Measurements from ENCODE around the gene CACNB2. TPM values are rescaled to one million over a fixed set of nuclear protein-coding genes. Genes with fewer than 3 reads are reported as not detected.
A peak's percentile ranks its signal among the peaks of the same experiment; 100 is the strongest.

The CACNB2 gene
- total and polyA plus RNA-seq, 12 donors, result 4.3 to 82.3 (median 12.9) TPM

GRCh38 chr10:18233775-18234174, 93.6 kb downstream of the CACNB2 start:
- no peaks in the 10 kb centered on the region for H3K27me3 ChIP-seq
- no peak overlapping the region for H3K4me3 ChIP-seq
- peak; percentile 51 to 82 (median 75) for DNase-seq
- peak; percentile 31 to 57 (median 49) for TF ChIP-seq CTCF (IDR thresholded peaks at IDR 0.05)
- TF ChIP-seq POLR2A (IDR thresholded peaks at IDR 0.05), result no peak
- H3K36me3 ChIP-seq (replicated peaks in 1 of 2), result no peaks in the 10 kb centered on the region
- no peaks in the 10 kb centered on the region for H3K9me3 ChIP-seq (replicated peaks in 1 of 3)
- 31 to 48% (median 38%) methylated on average over 5 to 8 of the region's 8 CpGs for WGBS, 4 donors
- intact Hi-C loops (cut with DNase I), result loop anchor here in 1 of 2 donors (10.0 kb wide), 1 partner anchor 329 kb away; no protein-coding TSS in a partner anchor
- peaks cover 0 to 15% of the 10 kb centered on the region in 2 donors for H3K4me1 ChIP-seq (replicated peaks in 1 of 2)
- no peak overlapping the region for H3K27ac ChIP-seq

DNA sequence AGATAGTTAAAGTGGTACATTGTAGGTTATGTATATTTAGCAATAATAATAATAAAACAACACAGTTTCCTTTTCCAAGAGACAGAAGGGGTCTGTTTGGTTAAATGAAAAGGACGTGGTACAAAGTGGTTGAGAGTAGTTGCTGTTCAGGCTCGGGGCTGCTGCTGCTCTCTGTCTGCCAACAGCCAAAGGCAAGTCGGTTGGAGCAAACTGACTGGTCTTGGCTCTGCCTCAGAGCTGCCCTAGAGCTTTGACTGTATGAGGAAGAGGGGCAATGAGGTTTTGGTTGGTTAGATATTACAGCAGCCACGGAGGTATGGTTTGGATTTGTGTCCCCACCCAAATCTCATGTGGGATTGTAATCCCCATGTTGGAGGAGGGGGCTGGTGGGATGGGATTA, 95.3 kb downstream of the CACNB2 start:
- TF ChIP-seq CTCF (IDR thresholded peaks at IDR 0.05), result no peak
- no peak for TF ChIP-seq POLR2A (IDR thresholded peaks at IDR 0.05)
- H3K36me3 ChIP-seq (replicated peaks in 1 of 2), result no peaks in the 10 kb centered on the region
- peaks cover 5 to 20% of the 10 kb centered on the region in 2 donors for H3K4me1 ChIP-seq (replicated peaks in 1 of 2)
- 73 to 85% (median 83%) methylated on average over 4 of the region's 4 CpGs for WGBS, 4 donors
- H3K4me3 ChIP-seq, result no peak overlapping the region
- DNase-seq, result no peak
- H3K27me3 ChIP-seq, result no peaks in the 10 kb centered on the region
- H3K9me3 ChIP-seq (replicated peaks in 1 of 3), result no peaks in the 10 kb centered on the region
- H3K27ac ChIP-seq, result no peak overlapping the region
- intact Hi-C loops (cut with DNase I), result loop anchor here in 1 of 2 donors (10.0 kb wide), 1 partner anchor 331 kb away; no protein-coding TSS in a partner anchor

DNA sequence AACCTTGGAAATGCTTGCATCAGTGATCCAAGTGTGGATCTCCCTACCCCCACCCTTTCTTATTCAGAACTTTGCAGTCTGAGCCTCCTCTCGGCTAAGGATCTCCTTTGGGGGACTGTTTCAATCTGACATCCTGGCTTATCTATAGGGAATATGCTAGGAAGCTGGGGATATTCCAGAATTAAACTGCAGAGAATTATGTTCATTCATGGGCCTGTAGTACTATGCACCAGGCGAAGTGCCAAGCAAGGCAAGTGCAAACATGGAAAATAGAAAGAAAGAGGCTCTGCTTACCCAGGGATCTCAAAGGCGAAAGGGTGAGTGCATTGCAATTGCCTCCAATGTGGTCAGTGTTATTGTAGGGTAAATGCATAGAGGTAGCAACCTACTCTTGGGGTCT, 96.5 kb downstream of the CACNB2 start:
- Histone ChIP-seq H3K27me3 (no peaks in the 10 kb centered on the region), H3K4me1 (replicated peaks in 1 of 2) (peaks cover 5 to 24% of the 10 kb centered on the region in 2 donors), H3K9me3 (replicated peaks in 1 of 3) (no peaks in the 10 kb centered on the region), H3K36me3 (replicated peaks in 1 of 2) (no peaks in the 10 kb centered on the region), H3K27ac (no peak overlapping the region), H3K4me3 (no peak overlapping the region)
- intact Hi-C loops (cut with DNase I), result loop anchor here in 1 of 2 donors (10.0 kb wide), 1 partner anchor 332 kb away; no protein-coding TSS in a partner anchor
- DNase-seq, result no peak
- TF ChIP-seq CTCF (IDR thresholded peaks at IDR 0.05) (no peak), POLR2A (IDR thresholded peaks at IDR 0.05) (no peak)
- 81 to 89% (median 82%) methylated on average over 3 of the region's 3 CpGs for WGBS, 4 donors

GRCh38 chr10:18238870-18239485, 98.8 kb downstream of the CACNB2 start:
- no peak overlapping the region for H3K4me3 ChIP-seq
- H3K27me3 ChIP-seq, result no peaks in the 10 kb centered on the region
- H3K4me1 ChIP-seq (replicated peaks in 1 of 2), result peaks cover 5 to 18% of the 10 kb centered on the region in 2 donors
- 43 to 52% (median 49%) methylated on average over 8 of the region's 8 CpGs for WGBS, 4 donors
- no peaks in the 10 kb centered on the region for H3K9me3 ChIP-seq (replicated peaks in 1 of 3)
- no peak overlapping the region for H3K27ac ChIP-seq
- TF ChIP-seq CTCF (IDR thresholded peaks at IDR 0.05) (peak; percentile 54 to 72 (median 58)), POLR2A (IDR thresholded peaks at IDR 0.05) (no peak)
- intact Hi-C loops (cut with DNase I), result loop anchor here in 1 of 2 donors (10.0 kb wide), 1 partner anchor 334 kb away; no protein-coding TSS in a partner anchor
- no peaks in the 10 kb centered on the region for H3K36me3 ChIP-seq (replicated peaks in 1 of 2)
- peak in 1 of 7 donors; percentile 30 for DNase-seq

All from adrenal gland (tissue), 12 donors.